Measurements from ENCODE around the gene SEMA4B. TPM values are rescaled to one million over a fixed set of nuclear protein-coding genes. Genes with fewer than 3 reads are reported as not detected.

Gene SEMA4B
- total RNA-seq, 1 donor: 13.7 TPM

DNA sequence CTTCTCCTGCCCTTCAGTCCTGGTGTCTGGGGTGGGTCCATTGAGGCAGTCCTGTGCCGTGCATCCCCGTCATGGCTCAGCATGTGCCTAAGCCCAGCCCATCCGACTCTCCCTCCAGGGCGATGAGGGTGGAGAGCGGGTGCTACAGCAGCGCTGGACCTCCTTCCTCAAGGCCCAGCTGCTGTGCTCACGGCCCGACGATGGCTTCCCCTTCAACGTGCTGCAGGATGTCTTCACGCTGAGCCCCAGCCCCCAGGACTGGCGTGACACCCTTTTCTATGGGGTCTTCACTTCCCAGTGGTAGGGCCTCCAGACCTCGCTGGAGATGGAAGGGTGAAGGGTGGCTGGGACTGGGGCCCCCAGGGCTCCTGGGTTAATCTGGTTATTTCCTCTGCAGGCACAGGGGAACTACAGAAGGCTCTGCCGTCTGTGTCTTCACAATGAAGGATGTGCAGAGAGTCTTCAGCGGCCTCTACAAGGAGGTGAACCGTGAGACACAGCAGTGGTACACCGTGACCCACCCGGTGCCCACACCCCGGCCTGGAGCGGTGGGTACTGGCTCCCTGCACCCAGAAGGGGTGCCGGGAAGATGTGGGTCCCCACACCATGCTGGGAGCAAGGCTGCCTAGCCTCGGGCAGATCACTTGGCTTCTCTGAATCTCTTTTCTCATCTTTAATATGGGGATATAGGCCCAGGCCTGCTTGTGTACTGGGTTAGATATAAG is 22.5 kb downstream of the SEMA4B start:
- DNase-seq (ENCODE audit: low read depth in 2 of 3, low spot score in 2 of 3): no peak

DNA sequence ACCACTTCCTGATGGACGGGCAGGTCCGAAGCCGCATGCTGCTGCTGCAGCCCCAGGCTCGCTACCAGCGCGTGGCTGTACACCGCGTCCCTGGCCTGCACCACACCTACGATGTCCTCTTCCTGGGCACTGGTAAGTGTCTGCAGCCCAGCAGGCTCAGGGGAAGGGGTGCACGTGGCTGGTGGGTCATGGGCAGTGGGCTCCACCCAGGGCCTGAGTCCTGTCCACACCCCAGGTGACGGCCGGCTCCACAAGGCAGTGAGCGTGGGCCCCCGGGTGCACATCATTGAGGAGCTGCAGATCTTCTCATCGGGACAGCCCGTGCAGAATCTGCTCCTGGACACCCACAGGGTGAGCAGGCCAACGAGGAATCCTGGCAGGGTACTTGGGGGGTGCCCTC is 23.9 kb downstream of the SEMA4B start:
- DNase-seq (ENCODE audit: low read depth in 2 of 3, low spot score in 2 of 3): no peak

- no peak for DNase-seq (ENCODE audit: low read depth in 2 of 3, low spot score in 2 of 3)
Measured at GRCh38 chr15:90225504-90226234, 24.5 kb downstream of the SEMA4B start.

GRCh38 chr15:90227336-90227735 is 26.2 kb downstream of the SEMA4B start:
- DNase-seq (ENCODE audit: low read depth in 2 of 3, low spot score in 2 of 3): no peak

GRCh38 chr15:90227816-90228772 is 27.0 kb downstream of the SEMA4B start:
- no peak for DNase-seq (ENCODE audit: low read depth in 2 of 3, low spot score in 2 of 3)

- DNase-seq (ENCODE audit: low read depth in 2 of 3, low spot score in 2 of 3): no peak
Measured at GRCh38 chr15:90228960-90229359, 27.8 kb downstream of the SEMA4B start.

GRCh38 chr15:90230071-90230494 is 29.0 kb downstream of the SEMA4B start:
- no peak for DNase-seq (ENCODE audit: low read depth in 2 of 3, low spot score in 2 of 3)

DNA sequence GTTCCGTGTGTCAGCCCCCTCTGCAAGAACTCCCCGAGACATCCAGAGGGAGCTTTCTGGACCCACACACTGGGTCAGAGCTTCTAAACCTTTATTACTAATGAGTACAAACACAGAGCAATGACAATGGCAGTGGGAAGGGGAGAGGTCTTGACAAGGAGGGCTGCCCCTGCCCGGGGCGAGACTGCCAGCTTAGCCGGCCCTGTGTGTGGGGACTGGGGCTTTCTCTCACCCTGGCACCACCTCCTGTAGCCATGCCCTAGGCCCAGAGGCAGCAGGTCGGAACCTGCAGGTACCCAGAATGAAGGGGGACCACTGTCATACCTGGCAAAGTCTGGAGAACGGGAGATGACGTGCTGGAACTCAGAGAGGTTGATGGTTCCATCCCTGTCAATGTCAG is 29.5 kb downstream of the SEMA4B start:
- no peak for DNase-seq (ENCODE audit: low read depth in 2 of 3, low spot score in 2 of 3)

- peak in 2 of 3 donors; percentile 40 to 63 for DNase-seq (ENCODE audit: low read depth in 2 of 3, low spot score in 2 of 3)
Measured at GRCh38 chr15:90231028-90232017, 30.2 kb downstream of the SEMA4B start.

GRCh38 chr15:90232196-90232595 is 31.1 kb downstream of the SEMA4B start:
- no peak for DNase-seq (ENCODE audit: low read depth in 2 of 3, low spot score in 2 of 3)

GRCh38 chr15:90232941-90233386 is 31.8 kb downstream of the SEMA4B start:
- no peak for DNase-seq (ENCODE audit: low read depth in 2 of 3, low spot score in 2 of 3)

DNA sequence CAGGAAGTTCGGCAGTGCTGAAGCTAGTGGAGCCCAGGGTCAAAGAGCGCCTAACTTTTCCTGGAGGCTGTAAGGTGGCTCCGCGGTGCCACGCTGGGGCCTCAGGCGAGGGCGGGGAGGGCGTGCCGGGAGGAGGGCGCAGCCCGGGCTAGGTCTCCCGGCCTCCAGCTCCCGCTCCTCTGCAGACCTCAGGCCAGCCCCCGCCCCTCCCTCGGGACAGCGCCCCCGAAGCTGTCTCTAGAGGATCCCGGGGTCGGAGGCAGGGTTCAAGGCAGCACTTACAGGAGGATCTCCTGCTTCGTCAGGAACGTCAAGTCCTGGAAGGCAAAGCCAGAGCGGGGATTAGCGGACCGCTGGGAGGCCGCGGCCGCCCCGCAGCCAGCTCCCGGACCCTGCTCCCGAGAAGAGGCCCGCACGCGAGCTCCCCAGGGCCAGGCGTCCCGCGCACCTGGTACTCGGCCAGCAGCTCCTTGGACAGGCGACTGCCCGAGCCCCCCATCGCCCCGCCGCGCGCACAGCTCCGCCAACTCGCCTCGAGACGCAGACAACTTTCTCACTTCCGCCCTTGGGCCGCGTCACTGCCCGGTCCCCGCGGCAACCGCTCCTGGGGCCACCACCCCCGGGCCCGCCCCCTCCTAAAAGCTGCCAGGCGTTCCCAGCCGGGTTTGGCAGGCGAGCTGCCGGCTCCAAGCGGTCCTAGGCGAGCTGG is 32.4 kb downstream of the SEMA4B start, which contains the start of gene CIB1:
CIB1 (minus strand) TSS at position 555 of the 709 bp plus-strand sequence; CDS start at position 499, 56 bp downstream.
- DNase-seq (ENCODE audit: low read depth in 2 of 3, low spot score in 2 of 3): peak in 2 of 3 donors; percentile 33 to 98

GRCh38 chr15:90234096-90234988 is 33.2 kb downstream of the SEMA4B start, which contains the start of gene GDPGP1:
GDPGP1 (plus strand) TSS chr15:90234209; CDS start chr15:90240909, 6,700 bp downstream.
- DNase-seq (ENCODE audit: low read depth in 2 of 3, low spot score in 2 of 3): peak in 2 of 3 donors; percentile 97

- no peak for DNase-seq (ENCODE audit: low read depth in 2 of 3, low spot score in 2 of 3)
Measured at GRCh38 chr15:90239371-90239770, 38.2 kb downstream of the SEMA4B start.

DNA sequence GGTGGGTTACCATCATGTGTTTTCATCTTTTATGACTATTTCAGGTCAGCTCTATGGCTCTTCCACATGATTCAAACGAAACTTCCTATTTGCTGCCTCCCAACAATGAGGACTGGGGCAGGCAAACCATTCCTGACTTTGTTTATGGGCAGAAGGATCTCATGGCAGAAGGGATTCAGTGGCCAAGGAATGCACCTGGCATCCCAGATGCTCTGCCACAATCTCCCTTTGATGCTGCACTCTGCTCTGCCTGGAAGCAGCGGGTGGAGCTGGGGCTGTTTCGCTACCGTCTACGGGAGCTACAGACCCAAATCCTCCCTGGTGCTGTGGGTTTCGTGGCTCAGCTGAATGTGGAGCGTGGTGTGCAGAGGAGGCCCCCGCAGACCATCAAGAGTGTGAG is 39.7 kb downstream of the SEMA4B start:
- no peak for DNase-seq (ENCODE audit: low read depth in 2 of 3, low spot score in 2 of 3)

- DNase-seq (ENCODE audit: low read depth in 2 of 3, low spot score in 2 of 3): no peak
Measured at GRCh38 chr15:90241343-90242192, 40.4 kb downstream of the SEMA4B start.

Measured in hematopoietic multipotent progenitor cell (in vitro differentiated cells).